ENCODE data around the gene PTF1A.

DNA sequence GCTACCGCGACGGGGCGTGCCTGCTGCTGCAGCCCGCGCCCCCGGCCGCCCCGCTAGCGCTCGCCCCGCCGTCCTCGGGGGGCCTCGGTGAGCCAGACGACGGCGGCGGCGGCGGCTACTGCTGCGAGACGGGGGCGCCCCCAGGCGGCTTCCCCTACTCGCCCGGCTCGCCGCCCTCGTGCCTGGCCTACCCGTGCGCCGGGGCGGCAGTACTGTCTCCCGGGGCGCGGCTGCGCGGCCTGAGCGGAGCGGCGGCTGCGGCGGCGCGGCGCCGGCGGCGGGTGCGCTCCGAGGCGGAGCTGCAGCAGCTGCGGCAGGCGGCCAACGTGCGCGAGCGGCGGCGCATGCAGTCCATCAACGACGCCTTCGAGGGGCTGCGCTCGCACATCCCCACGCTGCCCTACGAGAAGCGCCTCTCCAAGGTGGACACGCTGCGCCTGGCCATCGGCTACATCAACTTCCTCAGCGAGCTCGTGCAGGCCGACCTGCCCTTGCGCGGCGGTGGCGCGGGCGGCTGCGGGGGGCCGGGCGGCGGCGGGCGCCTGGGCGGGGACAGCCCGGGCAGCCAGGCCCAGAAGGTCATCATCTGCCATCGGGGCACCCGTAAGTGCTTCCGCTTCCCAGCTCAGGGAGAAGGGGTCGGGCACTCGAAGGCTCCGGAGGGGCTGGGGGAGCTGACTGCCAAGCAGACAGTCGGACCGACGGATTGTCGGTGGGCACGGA, 761 bp downstream of the PTF1A start:
- TF ChIP-seq, protein P1, sequence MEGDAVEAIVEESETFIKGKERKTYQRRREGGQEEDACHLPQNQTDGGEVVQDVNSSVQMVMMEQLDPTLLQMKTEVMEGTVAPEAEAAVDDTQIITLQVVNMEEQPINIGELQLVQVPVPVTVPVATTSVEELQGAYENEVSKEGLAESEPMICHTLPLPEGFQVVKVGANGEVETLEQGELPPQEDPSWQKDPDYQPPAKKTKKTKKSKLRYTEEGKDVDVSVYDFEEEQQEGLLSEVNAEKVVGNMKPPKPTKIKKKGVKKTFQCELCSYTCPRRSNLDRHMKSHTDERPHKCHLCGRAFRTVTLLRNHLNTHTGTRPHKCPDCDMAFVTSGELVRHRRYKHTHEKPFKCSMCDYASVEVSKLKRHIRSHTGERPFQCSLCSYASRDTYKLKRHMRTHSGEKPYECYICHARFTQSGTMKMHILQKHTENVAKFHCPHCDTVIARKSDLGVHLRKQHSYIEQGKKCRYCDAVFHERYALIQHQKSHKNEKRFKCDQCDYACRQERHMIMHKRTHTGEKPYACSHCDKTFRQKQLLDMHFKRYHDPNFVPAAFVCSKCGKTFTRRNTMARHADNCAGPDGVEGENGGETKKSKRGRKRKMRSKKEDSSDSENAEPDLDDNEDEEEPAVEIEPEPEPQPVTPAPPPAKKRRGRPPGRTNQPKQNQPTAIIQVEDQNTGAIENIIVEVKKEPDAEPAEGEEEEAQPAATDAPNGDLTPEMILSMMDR (IDR thresholded peaks at IDR 0.05), result 0 out of 2 replicates have a peak, but pooled peaks have one; percentile 18
- TF ChIP-seq POLR2AphosphoS5 (IDR thresholded peaks at IDR 0.05; ENCODE audit: low read depth, low read length) (no peak), SIN3A (IDR thresholded peaks at IDR 0.05; ENCODE audit: borderline replicate concordance, insufficient read depth, low read depth, low read length) (no peak), TCF7L2 (IDR thresholded peaks at IDR 0.05; ENCODE audit: low read depth, low read length) (no peak)
- TF ChIP-seq, protein P2, sequence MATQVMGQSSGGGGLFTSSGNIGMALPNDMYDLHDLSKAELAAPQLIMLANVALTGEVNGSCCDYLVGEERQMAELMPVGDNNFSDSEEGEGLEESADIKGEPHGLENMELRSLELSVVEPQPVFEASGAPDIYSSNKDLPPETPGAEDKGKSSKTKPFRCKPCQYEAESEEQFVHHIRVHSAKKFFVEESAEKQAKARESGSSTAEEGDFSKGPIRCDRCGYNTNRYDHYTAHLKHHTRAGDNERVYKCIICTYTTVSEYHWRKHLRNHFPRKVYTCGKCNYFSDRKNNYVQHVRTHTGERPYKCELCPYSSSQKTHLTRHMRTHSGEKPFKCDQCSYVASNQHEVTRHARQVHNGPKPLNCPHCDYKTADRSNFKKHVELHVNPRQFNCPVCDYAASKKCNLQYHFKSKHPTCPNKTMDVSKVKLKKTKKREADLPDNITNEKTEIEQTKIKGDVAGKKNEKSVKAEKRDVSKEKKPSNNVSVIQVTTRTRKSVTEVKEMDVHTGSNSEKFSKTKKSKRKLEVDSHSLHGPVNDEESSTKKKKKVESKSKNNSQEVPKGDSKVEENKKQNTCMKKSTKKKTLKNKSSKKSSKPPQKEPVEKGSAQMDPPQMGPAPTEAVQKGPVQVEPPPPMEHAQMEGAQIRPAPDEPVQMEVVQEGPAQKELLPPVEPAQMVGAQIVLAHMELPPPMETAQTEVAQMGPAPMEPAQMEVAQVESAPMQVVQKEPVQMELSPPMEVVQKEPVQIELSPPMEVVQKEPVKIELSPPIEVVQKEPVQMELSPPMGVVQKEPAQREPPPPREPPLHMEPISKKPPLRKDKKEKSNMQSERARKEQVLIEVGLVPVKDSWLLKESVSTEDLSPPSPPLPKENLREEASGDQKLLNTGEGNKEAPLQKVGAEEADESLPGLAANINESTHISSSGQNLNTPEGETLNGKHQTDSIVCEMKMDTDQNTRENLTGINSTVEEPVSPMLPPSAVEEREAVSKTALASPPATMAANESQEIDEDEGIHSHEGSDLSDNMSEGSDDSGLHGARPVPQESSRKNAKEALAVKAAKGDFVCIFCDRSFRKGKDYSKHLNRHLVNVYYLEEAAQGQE (IDR thresholded peaks at IDR 0.05; ENCODE audit: insufficient read depth in 1 of 2, low read depth in 2 of 2, low read length in 1 of 2), result no peak
